HEK293 (cell line): ENCODE results near the gene SPOCK1.

Experiments
- CTCF ChIA-PET: fragments of 350-600 bp; formaldehyde crosslinking; extraction: SDS; loops from one replicate; lab custom pipeline; 2021; ENCODE audit warnings: antibody characterized with exemption; lab: Yijun Ruan, JAX
- POLR2A ChIA-PET: fragments of 300-600 bp; formaldehyde crosslinking; extraction: SDS; loops from one replicate; lab custom pipeline; 2020; ENCODE audit warnings: antibody characterized with exemption, inconsistent platforms; lab: Yijun Ruan, JAX
- H3K27ac ChIP-seq: fragments of 200-500 bp; sonication (Bioruptor generic); 2 replicates; pipeline ENCODE4 v1.5.1; 2014; ENCODE audit warnings: low read depth, low read length, control low read depth, inconsistent platforms; ENCODE audit errors: extremely low read depth
- H3K36me3 ChIP-seq, 2 experiments: fragments of 200-500 bp in 1 of 2; sonication (Bioruptor generic) in 1 of 2; 1 replicate in 1 of 2; 2 replicates in 1 of 2; pipeline ENCODE4 v1.5.1; 2014 to 2017; ENCODE audit warnings: inconsistent platforms in 2 of 2, low read length in 2 of 2; ENCODE audit not compliant: control insufficient read depth in 2 of 2, insufficient read depth in 1 of 2
- H3K4me1 ChIP-seq: fragments of 200-500 bp; sonication (Bioruptor generic); 2 replicates; pipeline ENCODE4 v1.5.1; 2014; ENCODE audit warnings: mild to moderate bottlenecking, low read length, inconsistent platforms; ENCODE audit not compliant: control insufficient read depth, insufficient read depth
- H3K4me3 ChIP-seq: 2 replicates; pipeline ENCODE4 v1.5.1; 2011; ENCODE audit warnings: low read depth, mild to moderate bottlenecking, control low read depth, low read length, moderate library complexity
- H3K9me3 ChIP-seq: fragments of 200-500 bp; sonication (Bioruptor generic); 2 replicates; pipeline ENCODE4 v1.5.1; 2014; ENCODE audit warnings: low read depth, low read length, inconsistent platforms; ENCODE audit not compliant: control insufficient read depth, insufficient read depth
- GLI4 ChIP-seq: fragments of 450-650 bp; formaldehyde crosslinking; IDR thresholded peaks from 2 replicates; pipeline ENCODE4 v1.5.1; 2016; ENCODE audit warnings: missing biosample characterization, missing genetic modification characterization
- MEIS1 ChIP-seq: sonication (generic); formaldehyde crosslinking; IDR thresholded peaks from 2 replicates; pipeline ENCODE4 v1.8.1; 2022; ENCODE audit warnings: missing genetic modification reagents, mild to moderate bottlenecking, borderline replicate concordance
- PRDM1 ChIP-seq: fragments of 450-650 bp; formaldehyde crosslinking; IDR thresholded peaks from 2 replicates; pipeline ENCODE4; 2016; ENCODE audit warnings: missing biosample characterization, missing genetic modification characterization
- RBAK ChIP-seq: fragments of 450-650 bp; formaldehyde crosslinking; IDR thresholded peaks from 2 replicates; pipeline ENCODE4 v1.5.1; 2016; ENCODE audit warnings: missing biosample characterization, missing genetic modification characterization
- TRIM28 ChIP-seq: IDR thresholded peaks from 2 replicates; pipeline ENCODE4 v1.6.1; 2011; ENCODE audit warnings: low read length, control low read depth, borderline replicate concordance
- YY1 ChIP-seq: fragments of 450-650 bp; formaldehyde crosslinking; IDR thresholded peaks from 2 replicates; pipeline ENCODE4 v1.5.1; 2018; ENCODE audit warnings: missing biosample characterization, missing genetic modification characterization
- ZBTB21 ChIP-seq: fragments of 450-650 bp; formaldehyde crosslinking; IDR thresholded peaks from 2 replicates; pipeline ENCODE4 v1.5.1; 2017; ENCODE audit warnings: missing biosample characterization, missing genetic modification characterization
- ZBTB48 ChIP-seq: fragments of 450-650 bp; formaldehyde crosslinking; IDR thresholded peaks from 2 replicates; pipeline ENCODE4 v1.5.1; 2016; ENCODE audit warnings: missing biosample characterization, missing genetic modification characterization
- ZBTB7A ChIP-seq: fragments of 450-650 bp; formaldehyde crosslinking; IDR thresholded peaks from 2 replicates; pipeline ENCODE4 v1.5.1; 2016; ENCODE audit warnings: low read depth, missing biosample characterization, missing genetic modification characterization
- ZNF132 ChIP-seq: fragments of 450-650 bp; formaldehyde crosslinking; IDR thresholded peaks from 2 replicates; pipeline ENCODE4 v1.5.1; 2017; ENCODE audit warnings: missing biosample characterization, missing genetic modification characterization, borderline replicate concordance
- ZNF146 ChIP-seq: fragments of 450-650 bp; formaldehyde crosslinking; IDR thresholded peaks from 2 replicates; pipeline ENCODE4 v1.5.1; 2016; ENCODE audit warnings: missing biosample characterization, missing genetic modification characterization
- ZNF16 ChIP-seq: fragments of 450-650 bp; formaldehyde crosslinking; IDR thresholded peaks from 2 replicates; pipeline ENCODE4 v1.5.1; 2016; ENCODE audit warnings: low read depth, missing biosample characterization, missing genetic modification characterization
- ZNF211 ChIP-seq: fragments of 450-650 bp; formaldehyde crosslinking; IDR thresholded peaks from 2 replicates; pipeline ENCODE4 v1.5.1; 2016; ENCODE audit warnings: low read depth, missing biosample characterization, missing genetic modification characterization
- ZNF501 ChIP-seq: fragments of 450-650 bp; formaldehyde crosslinking; IDR thresholded peaks from 2 replicates; pipeline ENCODE4 v1.5.1; 2016; ENCODE audit warnings: missing biosample characterization, missing genetic modification characterization
- ZNF571 ChIP-seq: fragments of 450-650 bp; formaldehyde crosslinking; IDR thresholded peaks from 2 replicates; pipeline ENCODE4 v1.5.0; 2017; ENCODE audit warnings: missing biosample characterization, missing genetic modification characterization
- TF ChIP-seq, protein P1 (sequence below): fragments of 450-650 bp; formaldehyde crosslinking; IDR thresholded peaks from 2 replicates; pipeline ENCODE4 v1.5.1; 2017; ENCODE audit warnings: missing biosample characterization, missing genetic modification characterization
- TF ChIP-seq, protein P2 (sequence below): fragments of 450-650 bp; formaldehyde crosslinking; IDR thresholded peaks from 2 replicates; pipeline ENCODE4 v1.5.1; 2016; ENCODE audit warnings: missing biosample characterization, missing genetic modification characterization
- TF ChIP-seq, protein P3 (sequence below): fragments of 450-650 bp; formaldehyde crosslinking; IDR thresholded peaks from 2 replicates; pipeline ENCODE4 v1.5.1; 2016; ENCODE audit warnings: missing biosample characterization, missing genetic modification characterization, borderline replicate concordance
- TF ChIP-seq, protein P4 (sequence below): fragments of 450-650 bp; formaldehyde crosslinking; IDR thresholded peaks from 2 replicates; pipeline ENCODE4 v1.5.1; 2017; ENCODE audit warnings: missing biosample characterization, missing genetic modification characterization

Gene SPOCK1

DNA sequence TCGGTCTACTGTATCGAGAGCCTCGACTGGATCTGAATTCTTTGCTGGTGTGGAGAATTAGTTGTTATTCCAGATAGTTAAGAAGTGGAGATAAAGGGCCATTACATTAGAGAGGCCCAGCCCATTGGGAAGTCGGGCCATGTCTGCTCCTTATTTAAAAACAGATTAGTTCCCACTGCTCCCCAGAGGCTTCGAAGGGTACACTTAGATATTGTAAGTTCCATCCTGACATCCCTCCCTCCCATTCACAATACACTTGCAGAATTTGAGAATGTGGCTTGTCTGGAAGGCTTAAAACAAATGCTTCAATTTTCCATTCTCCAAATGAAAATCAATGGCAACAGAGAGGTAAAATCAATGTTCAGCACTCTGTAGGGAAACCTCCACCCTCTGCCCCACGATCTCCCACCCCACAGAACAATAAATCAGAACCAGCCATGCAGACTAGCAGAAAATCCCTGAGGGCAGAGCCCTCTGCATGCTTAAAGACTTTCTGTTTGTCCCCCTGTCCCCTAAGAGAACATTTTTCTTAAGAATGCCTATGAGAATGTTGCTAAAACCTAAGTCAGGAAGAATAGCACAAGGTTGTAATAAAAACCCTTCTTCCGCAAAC lies 364.1 kb downstream of the SPOCK1 start:
- no peaks in the 10 kb centered on the region for H3K36me3 ChIP-seq
- no peaks in the 10 kb centered on the region for H3K9me3 ChIP-seq
- H3K27ac ChIP-seq: no peak overlapping the region
- no peak overlapping the region for H3K4me3 ChIP-seq
- ChIA-PET POLR2A (no interaction called here), CTCF (no interaction called here)
- TF ChIP-seq, protein P1, sequence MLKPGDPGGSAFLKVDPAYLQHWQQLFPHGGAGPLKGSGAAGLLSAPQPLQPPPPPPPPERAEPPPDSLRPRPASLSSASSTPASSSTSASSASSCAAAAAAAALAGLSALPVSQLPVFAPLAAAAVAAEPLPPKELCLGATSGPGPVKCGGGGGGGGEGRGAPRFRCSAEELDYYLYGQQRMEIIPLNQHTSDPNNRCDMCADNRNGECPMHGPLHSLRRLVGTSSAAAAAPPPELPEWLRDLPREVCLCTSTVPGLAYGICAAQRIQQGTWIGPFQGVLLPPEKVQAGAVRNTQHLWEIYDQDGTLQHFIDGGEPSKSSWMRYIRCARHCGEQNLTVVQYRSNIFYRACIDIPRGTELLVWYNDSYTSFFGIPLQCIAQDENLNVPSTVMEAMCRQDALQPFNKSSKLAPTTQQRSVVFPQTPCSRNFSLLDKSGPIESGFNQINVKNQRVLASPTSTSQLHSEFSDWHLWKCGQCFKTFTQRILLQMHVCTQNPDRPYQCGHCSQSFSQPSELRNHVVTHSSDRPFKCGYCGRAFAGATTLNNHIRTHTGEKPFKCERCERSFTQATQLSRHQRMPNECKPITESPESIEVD (tag by site-specific recombination): no peak
- no peak for TF ChIP-seq ZBTB48 (tag by site-specific recombination)
- no peak for TF ChIP-seq ZBTB7A (tag by site-specific recombination)
- TF ChIP-seq PRDM1 (tag by site-specific recombination): no peak
- TF ChIP-seq ZNF146 (tag by site-specific recombination): no peak
- no peak for TF ChIP-seq YY1
- TF ChIP-seq ZNF211 (tag by site-specific recombination): no peak
- TF ChIP-seq GLI4 (tag by site-specific recombination): no peak
- TF ChIP-seq ZNF132 (tag by site-specific recombination): no peak
- TF ChIP-seq, protein P2, sequence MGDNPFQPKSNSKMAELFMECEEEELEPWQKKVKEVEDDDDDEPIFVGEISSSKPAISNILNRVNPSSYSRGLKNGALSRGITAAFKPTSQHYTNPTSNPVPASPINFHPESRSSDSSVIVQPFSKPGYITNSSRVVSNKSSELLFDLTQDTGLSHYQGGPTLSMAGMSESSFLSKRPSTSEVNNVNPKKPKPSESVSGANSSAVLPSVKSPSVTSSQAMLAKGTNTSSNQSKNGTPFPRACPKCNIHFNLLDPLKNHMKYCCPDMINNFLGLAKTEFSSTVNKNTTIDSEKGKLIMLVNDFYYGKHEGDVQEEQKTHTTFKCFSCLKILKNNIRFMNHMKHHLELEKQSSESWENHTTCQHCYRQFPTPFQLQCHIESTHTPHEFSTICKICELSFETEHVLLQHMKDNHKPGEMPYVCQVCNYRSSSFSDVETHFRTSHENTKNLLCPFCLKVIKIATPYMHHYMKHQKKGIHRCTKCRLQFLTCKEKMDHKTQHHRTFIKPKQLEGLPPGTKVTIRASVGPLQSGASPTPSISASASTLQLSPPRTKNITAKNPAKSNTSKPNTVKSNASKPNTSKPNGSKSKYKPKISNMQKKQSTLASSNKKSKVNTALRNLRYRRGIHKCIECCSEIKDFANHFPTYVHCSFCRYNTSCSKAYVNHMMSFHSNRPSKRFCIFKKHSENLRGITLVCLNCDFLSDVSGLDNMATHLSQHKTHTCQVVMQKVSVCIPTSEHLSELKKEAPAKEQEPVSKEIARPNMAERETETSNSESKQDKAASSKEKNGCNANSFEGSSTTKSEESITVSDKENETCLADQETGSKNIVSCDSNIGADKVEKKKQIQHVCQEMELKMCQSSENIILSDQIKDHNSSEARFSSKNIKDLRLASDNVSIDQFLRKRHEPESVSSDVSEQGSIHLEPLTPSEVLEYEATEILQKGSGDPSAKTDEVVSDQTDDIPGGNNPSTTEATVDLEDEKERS (tag by site-specific recombination): no peak
- no peak for TF ChIP-seq ZBTB21 (tag by site-specific recombination)
- TF ChIP-seq, protein P3, sequence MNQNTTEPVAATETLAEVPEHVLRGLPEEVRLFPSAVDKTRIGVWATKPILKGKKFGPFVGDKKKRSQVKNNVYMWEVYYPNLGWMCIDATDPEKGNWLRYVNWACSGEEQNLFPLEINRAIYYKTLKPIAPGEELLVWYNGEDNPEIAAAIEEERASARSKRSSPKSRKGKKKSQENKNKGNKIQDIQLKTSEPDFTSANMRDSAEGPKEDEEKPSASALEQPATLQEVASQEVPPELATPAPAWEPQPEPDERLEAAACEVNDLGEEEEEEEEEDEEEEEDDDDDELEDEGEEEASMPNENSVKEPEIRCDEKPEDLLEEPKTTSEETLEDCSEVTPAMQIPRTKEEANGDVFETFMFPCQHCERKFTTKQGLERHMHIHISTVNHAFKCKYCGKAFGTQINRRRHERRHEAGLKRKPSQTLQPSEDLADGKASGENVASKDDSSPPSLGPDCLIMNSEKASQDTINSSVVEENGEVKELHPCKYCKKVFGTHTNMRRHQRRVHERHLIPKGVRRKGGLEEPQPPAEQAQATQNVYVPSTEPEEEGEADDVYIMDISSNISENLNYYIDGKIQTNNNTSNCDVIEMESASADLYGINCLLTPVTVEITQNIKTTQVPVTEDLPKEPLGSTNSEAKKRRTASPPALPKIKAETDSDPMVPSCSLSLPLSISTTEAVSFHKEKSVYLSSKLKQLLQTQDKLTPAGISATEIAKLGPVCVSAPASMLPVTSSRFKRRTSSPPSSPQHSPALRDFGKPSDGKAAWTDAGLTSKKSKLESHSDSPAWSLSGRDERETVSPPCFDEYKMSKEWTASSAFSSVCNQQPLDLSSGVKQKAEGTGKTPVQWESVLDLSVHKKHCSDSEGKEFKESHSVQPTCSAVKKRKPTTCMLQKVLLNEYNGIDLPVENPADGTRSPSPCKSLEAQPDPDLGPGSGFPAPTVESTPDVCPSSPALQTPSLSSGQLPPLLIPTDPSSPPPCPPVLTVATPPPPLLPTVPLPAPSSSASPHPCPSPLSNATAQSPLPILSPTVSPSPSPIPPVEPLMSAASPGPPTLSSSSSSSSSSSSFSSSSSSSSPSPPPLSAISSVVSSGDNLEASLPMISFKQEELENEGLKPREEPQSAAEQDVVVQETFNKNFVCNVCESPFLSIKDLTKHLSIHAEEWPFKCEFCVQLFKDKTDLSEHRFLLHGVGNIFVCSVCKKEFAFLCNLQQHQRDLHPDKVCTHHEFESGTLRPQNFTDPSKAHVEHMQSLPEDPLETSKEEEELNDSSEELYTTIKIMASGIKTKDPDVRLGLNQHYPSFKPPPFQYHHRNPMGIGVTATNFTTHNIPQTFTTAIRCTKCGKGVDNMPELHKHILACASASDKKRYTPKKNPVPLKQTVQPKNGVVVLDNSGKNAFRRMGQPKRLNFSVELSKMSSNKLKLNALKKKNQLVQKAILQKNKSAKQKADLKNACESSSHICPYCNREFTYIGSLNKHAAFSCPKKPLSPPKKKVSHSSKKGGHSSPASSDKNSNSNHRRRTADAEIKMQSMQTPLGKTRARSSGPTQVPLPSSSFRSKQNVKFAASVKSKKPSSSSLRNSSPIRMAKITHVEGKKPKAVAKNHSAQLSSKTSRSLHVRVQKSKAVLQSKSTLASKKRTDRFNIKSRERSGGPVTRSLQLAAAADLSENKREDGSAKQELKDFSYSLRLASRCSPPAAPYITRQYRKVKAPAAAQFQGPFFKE (tag by site-specific recombination): no peak
- TF ChIP-seq, protein P4, sequence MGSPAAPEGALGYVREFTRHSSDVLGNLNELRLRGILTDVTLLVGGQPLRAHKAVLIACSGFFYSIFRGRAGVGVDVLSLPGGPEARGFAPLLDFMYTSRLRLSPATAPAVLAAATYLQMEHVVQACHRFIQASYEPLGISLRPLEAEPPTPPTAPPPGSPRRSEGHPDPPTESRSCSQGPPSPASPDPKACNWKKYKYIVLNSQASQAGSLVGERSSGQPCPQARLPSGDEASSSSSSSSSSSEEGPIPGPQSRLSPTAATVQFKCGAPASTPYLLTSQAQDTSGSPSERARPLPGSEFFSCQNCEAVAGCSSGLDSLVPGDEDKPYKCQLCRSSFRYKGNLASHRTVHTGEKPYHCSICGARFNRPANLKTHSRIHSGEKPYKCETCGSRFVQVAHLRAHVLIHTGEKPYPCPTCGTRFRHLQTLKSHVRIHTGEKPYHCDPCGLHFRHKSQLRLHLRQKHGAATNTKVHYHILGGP (tag by site-specific recombination): no peak
- no peak for TF ChIP-seq MEIS1
- no peak for TF ChIP-seq RBAK (tag by site-specific recombination)
- TF ChIP-seq ZNF501 (tag by site-specific recombination): no peak
- no peak for TF ChIP-seq TRIM28
- no peak for TF ChIP-seq ZNF571 (tag by site-specific recombination)
- TF ChIP-seq ZNF16 (tag by site-specific recombination): no peak
- H3K4me1 ChIP-seq: no peaks in the 10 kb centered on the region
